Chondrocyte (in vitro differentiated cells): ENCODE data around the gene WFS1. TPM values are rescaled to one million over a fixed set of nuclear protein-coding genes. Genes with fewer than 3 reads are reported as not detected.

Experiments
- DNase-seq: peaks from one replicate; pipeline ENCODE4 v3.0.0; 2021; ENCODE audit warnings: mixed read lengths, low spot score
- H3K27ac Mint-ChIP-seq: one replicate; pipeline ENCODE4 v1.8.0; 2021; ENCODE audit warnings: mild to moderate bottlenecking, moderate library complexity, mixed read lengths; ENCODE audit not compliant: unreplicated experiment
- H3K27me3 Mint-ChIP-seq: 2 replicates; pipeline ENCODE4 v1.8.0; 2021; ENCODE audit warnings: low read depth, mixed read lengths
- H3K36me3 Mint-ChIP-seq: 2 replicates; pipeline ENCODE4 v1.8.0; 2021; ENCODE audit warnings: low read depth, mixed read lengths
- H3K4me1 Mint-ChIP-seq: 2 replicates; pipeline ENCODE4 v1.8.0; 2021; ENCODE audit warnings: low read depth, mild to moderate bottlenecking, mixed read lengths
- H3K4me3 Mint-ChIP-seq: one replicate; pipeline ENCODE4 v1.8.0; 2021; ENCODE audit warnings: mild to moderate bottlenecking, moderate library complexity, mixed read lengths; ENCODE audit not compliant: unreplicated experiment
- H3K9me3 Mint-ChIP-seq: 2 replicates; pipeline ENCODE4 v1.8.0; 2021; ENCODE audit warnings: low read depth, mixed read lengths
- CTCF ChIP-seq: fragments of 200-600 bp; sonication (generic); IDR thresholded peaks from 2 replicates; pipeline ENCODE4 v1.5.0; 2021; ENCODE audit warnings: antibody characterized with exemption, mild to moderate bottlenecking, moderate library complexity
- total RNA-seq: library from RNA; stranded (reverse); gene quantifications from 3 replicates; pipeline ENCODE4 v1.2.1, GENCODE V29; 2021

WFS1 gene
- total RNA-seq, 1 donor from 2014 or later, result 54.6 TPM

GRCh38 chr4:6272863-6273660 is 3.4 kb downstream of the WFS1 start:
- peak; percentile 34 for TF ChIP-seq CTCF
- peak; percentile 69 for DNase-seq
- H3K27ac Mint-ChIP-seq, result peak overlapping the region; percentile 83

DNA sequence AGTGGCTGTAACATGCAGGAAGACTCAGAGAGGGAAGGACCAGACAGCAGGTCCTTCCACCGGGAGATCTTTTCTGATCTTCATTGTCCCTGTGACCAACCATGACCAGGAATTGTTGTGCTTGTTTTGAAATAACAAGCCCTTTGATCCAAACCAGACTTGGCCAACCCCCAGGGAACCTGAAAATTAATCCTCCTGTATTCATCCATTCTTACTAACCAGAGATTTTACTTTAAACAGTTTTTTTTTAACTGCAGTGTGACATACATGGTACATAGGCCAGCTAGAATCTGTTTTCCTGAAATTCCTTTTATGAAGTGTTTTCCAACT is 4.0 kb downstream of the WFS1 start:
- Mint-ChIP-seq H3K4me3 (no peak overlapping the region), H3K27ac (peak overlapping the region; percentile 83), H3K9me3 (no peaks in the 10 kb centered on the region), H3K4me1 (peaks cover 59% of the 10 kb centered on the region), H3K27me3 (no peaks in the 10 kb centered on the region), H3K36me3 (no peaks in the 10 kb centered on the region)
- DNase-seq, result no peak
- TF ChIP-seq CTCF, result no peak

More at GRCh38 chr4:6272863-6273660, 3.4 kb downstream of the WFS1 start:
- H3K27me3 Mint-ChIP-seq, result peaks cover 1% of the 10 kb centered on the region
- no peaks in the 10 kb centered on the region for H3K36me3 Mint-ChIP-seq
- no peak overlapping the region for H3K4me3 Mint-ChIP-seq
- H3K9me3 Mint-ChIP-seq, result no peaks in the 10 kb centered on the region
- peaks cover 57% of the 10 kb centered on the region for H3K4me1 Mint-ChIP-seq

- TF ChIP-seq CTCF, result no peak
- no peaks in the 10 kb centered on the region for H3K27me3 Mint-ChIP-seq
- DNase-seq, result no peak
- no peak overlapping the region for H3K4me3 Mint-ChIP-seq
- no peaks in the 10 kb centered on the region for H3K9me3 Mint-ChIP-seq
- peaks cover 56% of the 10 kb centered on the region for H3K4me1 Mint-ChIP-seq
- peak overlapping the region; percentile 41 for H3K27ac Mint-ChIP-seq
- no peaks in the 10 kb centered on the region for H3K36me3 Mint-ChIP-seq
These were observed 5.7 kb downstream of the WFS1 start for GRCh38 chr4:6275351-6275750.

DNA sequence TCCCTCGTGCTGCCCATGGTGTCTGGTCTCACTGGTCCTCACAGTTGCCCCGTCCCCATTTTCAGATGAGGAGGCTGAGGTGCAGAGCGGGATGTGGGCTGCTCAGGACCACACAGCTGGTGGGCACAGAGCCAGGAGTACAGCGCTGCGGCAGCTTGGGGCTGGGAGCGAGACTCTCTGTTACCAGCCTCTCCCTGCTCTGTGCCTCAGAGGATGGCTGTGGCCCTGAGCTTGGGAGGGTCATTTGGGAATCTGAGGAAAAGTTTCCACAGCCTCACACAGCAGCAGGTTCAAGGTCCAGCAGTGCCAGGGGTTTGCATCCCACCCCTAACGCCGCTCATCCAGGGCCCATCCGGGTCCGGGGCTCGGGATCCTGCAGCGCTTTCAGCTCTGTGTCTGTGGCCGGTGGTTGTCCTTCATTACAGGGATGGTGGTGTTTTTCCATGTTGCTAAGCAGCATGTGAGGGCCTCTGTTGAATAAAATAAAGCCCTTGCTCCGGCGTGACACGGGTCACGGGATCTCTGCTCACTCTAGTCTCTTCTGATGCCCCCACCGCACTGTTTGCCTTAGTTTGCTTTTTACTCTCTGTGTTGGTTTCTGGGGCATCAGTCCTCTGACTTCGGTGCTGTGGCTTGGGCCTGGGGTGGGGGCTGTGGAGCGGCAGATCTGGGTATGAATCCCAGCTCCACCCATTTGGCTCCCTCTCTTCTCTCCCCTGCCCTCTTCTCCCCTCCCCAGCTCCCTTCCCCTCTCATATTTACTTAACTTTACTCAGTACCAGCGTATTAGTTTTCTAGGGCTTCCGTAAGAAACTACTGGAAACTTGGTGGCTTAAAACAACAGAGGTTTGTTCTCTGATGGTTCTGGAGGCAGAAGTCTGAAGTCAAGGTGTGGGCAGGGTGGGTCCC is 6.5 kb downstream of the WFS1 start:
- no peak for TF ChIP-seq CTCF
- Mint-ChIP-seq H3K4me3 (no peak overlapping the region), H3K27me3 (no peaks in the 10 kb centered on the region), H3K4me1 (peaks cover 48% of the 10 kb centered on the region), H3K27ac (no peak overlapping the region), H3K36me3 (peaks cover 2% of the 10 kb centered on the region), H3K9me3 (no peaks in the 10 kb centered on the region)
- DNase-seq, result no peak

DNA sequence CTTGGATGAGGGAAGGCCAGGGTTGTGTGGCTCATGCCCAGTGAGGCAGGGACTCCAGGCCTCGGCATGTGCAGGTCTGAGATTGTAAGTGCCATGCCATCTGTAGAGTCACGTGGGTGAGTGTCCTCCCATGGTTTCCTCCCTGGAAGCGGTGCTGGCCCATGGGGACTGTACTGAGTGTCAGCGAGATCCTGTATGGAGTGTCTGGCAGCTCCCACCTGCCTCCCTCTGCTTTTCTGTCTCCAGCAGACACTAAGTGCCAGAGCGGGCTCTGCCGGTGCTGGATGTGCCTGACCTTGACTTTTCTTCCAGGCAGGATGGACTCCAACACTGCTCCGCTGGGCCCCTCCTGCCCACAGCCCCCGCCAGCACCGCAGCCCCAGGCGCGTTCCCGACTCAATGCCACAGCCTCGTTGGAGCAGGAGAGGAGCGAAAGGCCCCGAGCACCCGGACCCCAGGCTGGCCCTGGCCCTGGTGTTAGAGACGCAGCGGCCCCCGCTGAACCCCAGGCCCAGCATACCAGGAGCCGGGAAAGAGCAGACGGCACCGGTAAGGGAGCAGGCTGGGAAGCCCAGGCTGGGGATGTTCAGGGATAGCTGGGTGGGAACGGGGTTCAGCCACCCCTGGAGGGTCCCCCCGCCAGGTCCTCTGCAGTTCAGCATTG is 7.6 kb downstream of the WFS1 start:
- Mint-ChIP-seq H3K4me1 (peaks cover 46% of the 10 kb centered on the region), H3K27ac (no peak overlapping the region), H3K27me3 (no peaks in the 10 kb centered on the region), H3K9me3 (no peaks in the 10 kb centered on the region), H3K4me3 (no peak overlapping the region), H3K36me3 (peaks cover 2% of the 10 kb centered on the region)
- no peak for DNase-seq
- no peak for TF ChIP-seq CTCF
